ENCODE results near the gene IPCEF1.

The IPCEF1 gene

GRCh38 chr6:154111025-154111424 lies 245.6 kb downstream of the IPCEF1 start:
- DNase-seq (ENCODE audit: low spot score) (no peak), FAIRE-seq (no peak)

- no peak for FAIRE-seq
- DNase-seq (ENCODE audit: low spot score): no peak
Measured at GRCh38 chr6:154106251-154106650, 250.4 kb downstream of the IPCEF1 start.

Measured in RCC 7860 (cell line).